IMR-90 (cell line): ENCODE results near the gene PHF20. TPM values are rescaled to one million over a fixed set of nuclear protein-coding genes. Genes with fewer than 3 reads are reported as not detected.

Experiments used
- ATAC-seq: fragments of 200-7000 bp; cut with Tn5 transposase; 2 replicates; pipeline ENCODE4 v1.9.1; 2020; ENCODE audit warnings: low read depth, mild to moderate bottlenecking, moderate library complexity
- BruUV-seq: library from RNA; stranded (reverse); fragments of 400-500 nt; replicated peaks from 2 replicates; lab custom pipeline; 2021; lab: Mats Ljungman, UMichigan
- CTCF ChIA-PET: fragments of 300-600 bp; formaldehyde crosslinking; extraction: SDS; loops from one replicate; lab custom pipeline; 2021; ENCODE audit warnings: antibody characterized with exemption; lab: Yijun Ruan, JAX
- POLR2A ChIA-PET: fragments of 300-600 bp; sonication (Branson Sonifier 250); formaldehyde crosslinking; loops from one replicate; lab custom pipeline; 2022; ENCODE audit warnings: antibody characterized with exemption; ENCODE audit not compliant: unreplicated experiment; lab: Charles Lee
- DNase-seq: peaks from one replicate; pipeline ENCODE4 v3.0.0; 2013
- H2AFZ ChIP-seq: replicated peaks from 2 replicates; pipeline ENCODE3; 2013; ENCODE audit warnings: low read length, mild to moderate bottlenecking; ENCODE audit not compliant: poor library complexity
- H2AK5ac ChIP-seq: 2 replicates; pipeline ENCODE4 v1.6.1; 2013; ENCODE audit warnings: low read depth, low read length, inconsistent platforms
- H2AK9ac ChIP-seq: replicated peaks from 2 replicates; pipeline ENCODE3; 2013; ENCODE audit warnings: mild to moderate bottlenecking, low read depth, low read length, moderate library complexity; ENCODE audit not compliant: poor library complexity
- H2BK120ac ChIP-seq: 2 replicates; pipeline ENCODE4 v1.6.1; 2013; ENCODE audit warnings: low read depth, low read length, inconsistent platforms
- H2BK15ac ChIP-seq: 3 replicates; pipeline ENCODE4 v1.6.1; 2013; ENCODE audit warnings: low read depth, low read length, inconsistent platforms
- H2BK20ac ChIP-seq: 2 replicates; pipeline ENCODE4 v1.6.1; 2013; ENCODE audit warnings: low read depth, mild to moderate bottlenecking, inconsistent platforms, low read length, moderate library complexity
- H2BK5ac ChIP-seq: 2 replicates; pipeline ENCODE4 v1.6.1; 2013; ENCODE audit warnings: mild to moderate bottlenecking, low read depth, low read length, inconsistent platforms; ENCODE audit not compliant: poor library complexity, severe bottlenecking
- H3K14ac ChIP-seq: replicated peaks from 2 replicates; pipeline ENCODE4 v1.6.1; 2013; ENCODE audit warnings: low read depth, low read length, inconsistent platforms
- H3K18ac ChIP-seq: 2 replicates; pipeline ENCODE4 v1.6.1; 2013; ENCODE audit warnings: low read depth, low read length, control low read depth
- H3K23ac ChIP-seq: 2 replicates; pipeline ENCODE4 v1.6.1; 2013; ENCODE audit warnings: low read depth, low read length, inconsistent platforms
- H3K27ac ChIP-seq: 2 replicates; pipeline ENCODE4 v1.5.1; 2013; ENCODE audit warnings: mild to moderate bottlenecking, control low read depth, low read length; ENCODE audit not compliant: insufficient read depth
- H3K27me3 ChIP-seq: 2 replicates; pipeline ENCODE4 v1.6.1; 2013; ENCODE audit warnings: low read length; ENCODE audit not compliant: control insufficient read depth, insufficient read depth
- H3K36me3 ChIP-seq: 2 replicates; pipeline ENCODE4 v1.6.1; 2013; ENCODE audit warnings: low read length, mixed read lengths; ENCODE audit not compliant: control insufficient read depth, insufficient read depth
- H3K4ac ChIP-seq: 2 replicates; pipeline ENCODE4 v1.6.1; 2013; ENCODE audit warnings: low read depth, low read length, inconsistent platforms
- H3K4me1 ChIP-seq: 2 replicates; pipeline ENCODE4 v1.6.1; 2013; ENCODE audit warnings: low read length, mixed read lengths; ENCODE audit not compliant: control insufficient read depth, insufficient read depth
- H3K4me2 ChIP-seq: 2 replicates; pipeline ENCODE4 v1.6.1; 2013; ENCODE audit warnings: low read depth, mild to moderate bottlenecking, control low read depth, low read length, moderate library complexity
- H3K4me3 ChIP-seq: 2 replicates; pipeline ENCODE4 v1.5.1; 2013; ENCODE audit warnings: low read depth, mild to moderate bottlenecking, control low read depth, low read length, moderate library complexity; ENCODE audit not compliant: insufficient read depth
- H3K56ac ChIP-seq: 2 replicates; pipeline ENCODE4 v1.6.1; 2013; ENCODE audit warnings: low read length, inconsistent platforms; ENCODE audit not compliant: insufficient read depth; ENCODE audit errors: extremely low read depth
- H3K79me1 ChIP-seq, 2 experiments: 2 replicates each; pipeline ENCODE4 v1.6.1; 2013; ENCODE audit warnings: low read length in 2 of 2, inconsistent platforms in 1 of 2, low read depth in 1 of 2
- H3K9ac ChIP-seq: 2 replicates; pipeline ENCODE4 v1.6.1; 2013; ENCODE audit warnings: low read depth, low read length, control low read depth
- H3K9me1 ChIP-seq: 2 replicates; pipeline ENCODE4 v1.6.1; 2013; ENCODE audit warnings: low read length, inconsistent platforms; ENCODE audit not compliant: insufficient read depth
- H3K9me3 ChIP-seq: 2 replicates; pipeline ENCODE4 v1.6.1; 2013; ENCODE audit warnings: low read length; ENCODE audit not compliant: control insufficient read depth, insufficient read depth
- H4K20me1 ChIP-seq: 2 replicates; pipeline ENCODE4 v1.6.1; 2013; ENCODE audit warnings: low read length, inconsistent platforms; ENCODE audit not compliant: insufficient read depth
- H4K5ac ChIP-seq: 2 replicates; pipeline ENCODE4 v1.6.1; 2013; ENCODE audit warnings: mild to moderate bottlenecking, low read depth, low read length, control low read depth
- H4K8ac ChIP-seq, 2 experiments: 2 replicates each; pipeline ENCODE4 v1.6.1; 2013; ENCODE audit warnings: low read depth in 2 of 2, low read length in 2 of 2, control low read depth in 1 of 2, inconsistent platforms in 1 of 2
- H4K91ac ChIP-seq: 2 replicates; pipeline ENCODE4 v1.6.1; 2013; ENCODE audit warnings: low read depth, low read length, inconsistent platforms; ENCODE audit not compliant: insufficient read depth
- BHLHE40 ChIP-seq: fragments of 150-350 bp; IDR thresholded peaks from 2 replicates; pipeline ENCODE4 v1.6.1; 2016; ENCODE audit warnings: mild to moderate bottlenecking, low read depth, low read length
- CEBPB ChIP-seq: IDR thresholded peaks from 2 replicates; pipeline ENCODE4 v1.6.1; 2012; ENCODE audit warnings: low read depth, low read length, improper control_type of control experiment
- CHD1 ChIP-seq: IDR thresholded peaks from 2 replicates; pipeline ENCODE4 v1.6.1; 2012; ENCODE audit warnings: low read depth, low read length, improper control_type of control experiment
- FOS ChIP-seq: fragments of 150-350 bp; IDR thresholded peaks from 2 replicates; pipeline ENCODE4 v1.6.1; 2016; ENCODE audit warnings: low read depth, low read length
- MAFK ChIP-seq: IDR thresholded peaks from 2 replicates; pipeline ENCODE4 v1.6.1; 2012; ENCODE audit warnings: low read depth, low read length, improper control_type of control experiment
- MAZ ChIP-seq: IDR thresholded peaks from 2 replicates; pipeline ENCODE4 v1.6.1; 2012; ENCODE audit warnings: low read depth, mild to moderate bottlenecking, low read length, improper control_type of control experiment, moderate library complexity, borderline replicate concordance
- MXI1 ChIP-seq: IDR thresholded peaks from 2 replicates; pipeline ENCODE4 v1.6.1; 2012; ENCODE audit warnings: low read depth, mild to moderate bottlenecking, low read length, moderate library complexity, borderline replicate concordance
- RAD21 ChIP-seq: IDR thresholded peaks from 2 replicates; pipeline ENCODE4 v1.6.1; 2012; ENCODE audit warnings: low read length, improper control_type of control experiment
- RCOR1 ChIP-seq: IDR thresholded peaks from 2 replicates; pipeline ENCODE4 v1.6.1; 2012; ENCODE audit warnings: mild to moderate bottlenecking, low read length, improper control_type of control experiment; ENCODE audit not compliant: insufficient replicate concordance
- SMC3 ChIP-seq: fragments of 150-350 bp; IDR thresholded peaks from 2 replicates; pipeline ENCODE4 v1.6.1; 2016; ENCODE audit warnings: low read depth, mild to moderate bottlenecking, antibody characterized with exemption, low read length, moderate library complexity
- WGBS, 2 experiments: methylation state at CpG; one replicate each; pipeline versions ENCODE4 v1.1.5 to v1.1.7; 2013; ENCODE audit warnings: missing lambda C conversion rate in 2 of 2; ENCODE audit not compliant: insufficient read length in 1 of 2; ENCODE audit errors: extremely low coverage in 2 of 2; 5-methylcytosine and 5-hydroxymethylcytosine counted together
- dilution Hi-C: fragments of 300-500 bp; cut with HindIII; formaldehyde crosslinking; loops from one replicate; pipeline ENCODE4 v1.14.3; 2018; ENCODE audit warnings: low sequenced_read_pairs; ENCODE audit not compliant: unreplicated experiment
- in situ Hi-C: fragments of 300-500 bp; cut with MboI; formaldehyde crosslinking; loops from 3 replicates; pipeline ENCODE4 v1.14.3; 2019; ENCODE audit warnings: low sequenced_read_pairs, inconsistent platforms, mixed read lengths
- intact Hi-C: fragments of 100-400 bp; cut with micrococcal nuclease; formaldehyde crosslinking; loops from 2 replicates; pipeline ENCODE4 v1.10.0; 2022
- polyA plus RNA-seq, 3 experiments: library from polyadenylated mRNA; depleted of rRNA; stranded (reverse); fragments of >200 nt; gene quantifications; 2 replicates each; pipeline ENCODE4 v1.2.3, GENCODE V29; 2012; ENCODE audit warnings: low replicate concordance in 1 of 3
- total RNA-seq: library from RNA; depleted of rRNA; stranded (reverse); fragments of >200 nt; gene quantifications from 2 replicates; pipeline ENCODE4 v1.2.3, GENCODE V29; 2012
- TF ChIP-seq, protein P1 (sequence below): fragments of 150-350 bp; IDR thresholded peaks from 2 replicates; pipeline ENCODE4 v1.6.1; 2016; ENCODE audit warnings: low read depth, mild to moderate bottlenecking, low read length, moderate library complexity, borderline replicate concordance
- TF ChIP-seq, protein P2 (sequence below): fragments of 150-350 bp; IDR thresholded peaks from 2 replicates; pipeline ENCODE4 v1.6.1; 2017; ENCODE audit warnings: mild to moderate bottlenecking, antibody characterized with exemption, low read length, low read depth
- TF ChIP-seq, protein P3 (sequence below): conservative IDR thresholded peaks from 2 replicates; pipeline ENCODE4 v1.5.1; 2012; ENCODE audit warnings: mild to moderate bottlenecking, low read depth, low read length, improper control_type of control experiment

The PHF20 gene
- total and polyA plus RNA-seq, 2 of the 4 experiments (the other 2 are of a cell fraction): 22.0 to 22.5 TPM

DNA sequence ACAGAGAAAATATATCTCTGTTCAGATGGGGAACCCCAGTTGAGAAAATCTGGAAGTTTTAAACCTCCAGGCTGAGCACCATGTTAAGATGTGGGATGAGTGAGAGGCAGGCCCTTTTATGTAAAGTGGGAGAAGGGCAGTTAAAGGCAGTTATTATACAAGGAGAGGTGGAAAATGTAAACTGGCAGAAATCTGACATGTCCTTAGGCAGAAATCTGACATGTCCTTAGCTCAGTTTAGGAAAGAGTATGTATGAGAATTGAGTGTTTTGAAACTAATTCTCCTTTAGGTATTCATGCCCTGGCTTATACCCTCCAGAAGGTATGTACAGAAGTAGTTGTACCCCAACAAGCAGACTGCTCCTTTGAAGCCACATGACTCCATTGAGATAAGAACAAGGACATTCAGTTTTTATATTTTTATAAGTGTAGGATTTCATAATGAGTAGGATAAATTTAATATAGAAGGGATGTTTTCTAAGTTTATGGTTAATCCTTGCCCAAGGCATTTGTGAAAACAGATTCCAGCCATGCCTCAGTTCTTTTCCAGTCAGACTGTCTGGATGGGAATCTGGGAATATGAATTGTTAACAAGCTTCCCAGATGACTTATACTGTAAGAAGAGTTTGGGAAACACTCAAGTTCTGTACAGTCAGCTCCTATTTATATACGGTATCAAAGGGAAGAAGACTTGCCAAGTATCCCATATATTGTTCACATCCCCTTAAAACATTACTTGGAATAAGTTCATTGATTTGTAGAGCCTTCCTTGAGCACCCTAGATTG, 94.8 kb downstream of the PHF20 start:
- H2AK9ac ChIP-seq: no peak overlapping the region
- H2BK20ac ChIP-seq: peak overlapping the region; percentile 53; the same call in 1 of the 2 replicates
- dilution Hi-C loops: no loop called here
- H3K18ac ChIP-seq: peak overlapping the region; percentile 12; the same call in 1 of the 2 replicates
- no peak overlapping the region for H3K56ac ChIP-seq
- no peak overlapping the region for H2AK5ac ChIP-seq
- H3K79me1 ChIP-seq: peaks cover 12 to 64% of the 10 kb centered on the region in 2 experiments
- in situ Hi-C loops: no loop called here
- H3K23ac ChIP-seq: peak overlapping the region; percentile 50; the same call in 1 of the 2 replicates
- DNase-seq (peak; percentile 81), ATAC-seq (peak; percentile 66)
- no peaks in the 10 kb centered on the region for H3K9me3 ChIP-seq
- no peak overlapping the region for H3K4me3 ChIP-seq
- H3K9me1 ChIP-seq: peaks cover 6% of the 10 kb centered on the region; the same call in 1 of the 2 replicates
- H3K14ac ChIP-seq: peak overlapping the region; percentile 14
- H4K8ac ChIP-seq: peak overlapping the region in 1 of 2 experiments; percentile 54; a peak in 3 of 4 replicates
- intact Hi-C loops: no loop called here
- H3K4me2 ChIP-seq: peak overlapping the region; percentile 52; the same call in 1 of the 2 replicates
- POLR2A ChIA-PET: interaction anchor here (0.5 kb wide), 1 partner anchor 24 kb away, joined by 3 read pairs; no protein-coding TSS in a partner anchor
- BruUV-seq: no TSS peak
- no peak overlapping the region for H2AFZ ChIP-seq
- CTCF ChIA-PET: interaction anchor here (0.6 to 1.4 kb wide), 2 partner anchors 9 to 18 kb away, joined by 3 read pairs; no protein-coding TSS in a partner anchor
- H2BK120ac ChIP-seq: peak overlapping the region; percentile 52; the same call in 1 of the 2 replicates
- H3K27me3 ChIP-seq: no peaks in the 10 kb centered on the region
- H3K36me3 ChIP-seq: peaks cover 5% of the 10 kb centered on the region
- H2BK5ac ChIP-seq: peak overlapping the region; percentile 86
- no peak overlapping the region for H3K9ac ChIP-seq
- peaks cover 9% of the 10 kb centered on the region for H3K4me1 ChIP-seq
- H3K4ac ChIP-seq: peak overlapping the region; percentile 51; the same call in 1 of the 2 replicates
- 0 out of 2 replicates have a peak overlapping the region, but pooled peaks have one; percentile 49 for H4K91ac ChIP-seq
- 0 out of 3 replicates have a peak overlapping the region, but pooled peaks have one; percentile 15 for H2BK15ac ChIP-seq
- no peaks in the 10 kb centered on the region for H4K20me1 ChIP-seq
- peak overlapping the region; percentile 8; the same call in 1 of the 2 replicates for H4K5ac ChIP-seq
- no peak overlapping the region for H3K27ac ChIP-seq
- WGBS, 2 experiments: no CpG with 5 or more reads among the region's 1 CpG
- TF ChIP-seq MAZ: no peak
- no peak for TF ChIP-seq RAD21
- no peak for TF ChIP-seq MAFK
- TF ChIP-seq, protein P1, sequence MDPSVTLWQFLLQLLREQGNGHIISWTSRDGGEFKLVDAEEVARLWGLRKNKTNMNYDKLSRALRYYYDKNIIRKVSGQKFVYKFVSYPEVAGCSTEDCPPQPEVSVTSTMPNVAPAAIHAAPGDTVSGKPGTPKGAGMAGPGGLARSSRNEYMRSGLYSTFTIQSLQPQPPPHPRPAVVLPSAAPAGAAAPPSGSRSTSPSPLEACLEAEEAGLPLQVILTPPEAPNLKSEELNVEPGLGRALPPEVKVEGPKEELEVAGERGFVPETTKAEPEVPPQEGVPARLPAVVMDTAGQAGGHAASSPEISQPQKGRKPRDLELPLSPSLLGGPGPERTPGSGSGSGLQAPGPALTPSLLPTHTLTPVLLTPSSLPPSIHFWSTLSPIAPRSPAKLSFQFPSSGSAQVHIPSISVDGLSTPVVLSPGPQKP: no peak
- TF ChIP-seq, protein P2, sequence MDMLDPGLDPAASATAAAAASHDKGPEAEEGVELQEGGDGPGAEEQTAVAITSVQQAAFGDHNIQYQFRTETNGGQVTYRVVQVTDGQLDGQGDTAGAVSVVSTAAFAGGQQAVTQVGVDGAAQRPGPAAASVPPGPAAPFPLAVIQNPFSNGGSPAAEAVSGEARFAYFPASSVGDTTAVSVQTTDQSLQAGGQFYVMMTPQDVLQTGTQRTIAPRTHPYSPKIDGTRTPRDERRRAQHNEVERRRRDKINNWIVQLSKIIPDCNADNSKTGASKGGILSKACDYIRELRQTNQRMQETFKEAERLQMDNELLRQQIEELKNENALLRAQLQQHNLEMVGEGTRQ: no peak
- no peak for TF ChIP-seq BHLHE40
- TF ChIP-seq, protein P3, sequence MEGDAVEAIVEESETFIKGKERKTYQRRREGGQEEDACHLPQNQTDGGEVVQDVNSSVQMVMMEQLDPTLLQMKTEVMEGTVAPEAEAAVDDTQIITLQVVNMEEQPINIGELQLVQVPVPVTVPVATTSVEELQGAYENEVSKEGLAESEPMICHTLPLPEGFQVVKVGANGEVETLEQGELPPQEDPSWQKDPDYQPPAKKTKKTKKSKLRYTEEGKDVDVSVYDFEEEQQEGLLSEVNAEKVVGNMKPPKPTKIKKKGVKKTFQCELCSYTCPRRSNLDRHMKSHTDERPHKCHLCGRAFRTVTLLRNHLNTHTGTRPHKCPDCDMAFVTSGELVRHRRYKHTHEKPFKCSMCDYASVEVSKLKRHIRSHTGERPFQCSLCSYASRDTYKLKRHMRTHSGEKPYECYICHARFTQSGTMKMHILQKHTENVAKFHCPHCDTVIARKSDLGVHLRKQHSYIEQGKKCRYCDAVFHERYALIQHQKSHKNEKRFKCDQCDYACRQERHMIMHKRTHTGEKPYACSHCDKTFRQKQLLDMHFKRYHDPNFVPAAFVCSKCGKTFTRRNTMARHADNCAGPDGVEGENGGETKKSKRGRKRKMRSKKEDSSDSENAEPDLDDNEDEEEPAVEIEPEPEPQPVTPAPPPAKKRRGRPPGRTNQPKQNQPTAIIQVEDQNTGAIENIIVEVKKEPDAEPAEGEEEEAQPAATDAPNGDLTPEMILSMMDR: no peak
- TF ChIP-seq FOS: no peak
- TF ChIP-seq CHD1: no peak
- TF ChIP-seq RCOR1: no peak
- TF ChIP-seq SMC3: no peak
- TF ChIP-seq MXI1: no peak
- TF ChIP-seq CEBPB: no peak
